Fibroblast of villous mesenchyme (primary cell): ENCODE data around the gene IQCE. TPM values are rescaled to one million over a fixed set of nuclear protein-coding genes. Genes with fewer than 3 reads are reported as not detected.
"Not testable (repeated sequence)": the region's sequence is repeated elsewhere in the genome, so short reads cannot be mapped to it uniquely, and the experiment has no call there.

Experiments
- DNase-seq: peaks from one replicate; pipeline ENCODE4 v3.0.0-alpha.2; 2010; ENCODE audit warnings: low read depth
- H3K4me3 ChIP-seq: 2 replicates; pipeline ENCODE4 v1.5.1; 2011; ENCODE audit warnings: low read depth, mild to moderate bottlenecking, low read length
- CTCF ChIP-seq: IDR thresholded peaks from 2 replicates; pipeline ENCODE4 v1.5.1; 2012; ENCODE audit warnings: low read depth, mild to moderate bottlenecking, low read length; ENCODE audit not compliant: insufficient read depth
- total RNA-seq: library from RNA; depleted of rRNA; stranded (reverse); fragments of >200 nt; gene quantifications from 2 replicates; pipeline ENCODE4 v1.2.3, GENCODE V29; 2012

Gene IQCE
- total RNA-seq, 1 donor = 13.4 TPM

GRCh38 chr7:2530071-2530987 lies 28.4 kb upstream of the IQCE start:
- TF ChIP-seq CTCF = no peak
- no peak overlapping the region for H3K4me3 ChIP-seq
- no peak for DNase-seq

- not testable (repeated sequence) for H3K4me3 ChIP-seq, DNase-seq
Observed at GRCh38 chr7:2530994-2531795, 27.6 kb upstream of the IQCE start.

GRCh38 chr7:2531796-2532110 lies 27.0 kb upstream of the IQCE start:
- not testable (repeated sequence) for DNase-seq, H3K4me3 ChIP-seq

- DNase-seq, H3K4me3 ChIP-seq: not testable (repeated sequence)
Observed at GRCh38 chr7:2532199-2532772, 26.5 kb upstream of the IQCE start.

GRCh38 chr7:2532816-2533215 lies 26.0 kb upstream of the IQCE start:
- H3K4me3 ChIP-seq, DNase-seq: not testable (repeated sequence)

GRCh38 chr7:2533566-2533965 lies 25.2 kb upstream of the IQCE start:
- H3K4me3 ChIP-seq, DNase-seq: not testable (repeated sequence)

GRCh38 chr7:2534214-2534613 lies 24.6 kb upstream of the IQCE start:
- DNase-seq, H3K4me3 ChIP-seq: not testable (repeated sequence)

GRCh38 chr7:2535872-2536627 lies 22.7 kb upstream of the IQCE start:
- not testable (repeated sequence) for DNase-seq

GRCh38 chr7:2537981-2538851 lies 20.6 kb upstream of the IQCE start:
- no peak overlapping the region for H3K4me3 ChIP-seq
- no peak for TF ChIP-seq CTCF
- no peak for DNase-seq

More at GRCh38 chr7:2535872-2536627, 22.7 kb upstream of the IQCE start:
- H3K4me3 ChIP-seq = not testable (repeated sequence)
